HG03521 (cell line): ENCODE results near the gene SPATA6.
"Not testable (repeated sequence)": the region's sequence is repeated elsewhere in the genome, so short reads cannot be mapped to it uniquely, and the experiment has no call there.

Experiments
- ATAC-seq: cut with Tn5 transposase; IDR thresholded peaks from one replicate; pipeline ENCODE4 v1.9.1; 2021; ENCODE audit warnings: mild to moderate bottlenecking, moderate library complexity; ENCODE audit not compliant: unreplicated experiment

Gene SPATA6

DNA sequence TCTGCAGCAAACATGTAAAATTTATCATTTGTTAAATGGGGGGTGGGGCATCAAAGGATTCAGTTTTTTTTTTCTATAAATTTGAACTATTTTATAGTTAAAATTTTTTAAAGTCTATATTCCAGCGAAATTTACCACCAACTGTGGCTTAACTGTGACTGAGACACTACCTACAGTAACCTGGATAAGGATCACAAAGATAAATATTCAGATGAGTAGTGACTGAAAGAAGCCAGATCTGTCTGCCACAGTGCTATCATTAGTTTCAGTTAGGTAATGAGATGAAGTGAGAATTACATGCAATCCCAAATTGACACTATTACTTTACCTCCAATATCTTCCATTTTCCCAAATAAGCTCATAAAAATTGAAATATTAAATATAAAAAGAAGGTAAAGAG lies 5.4 kb downstream of the SPATA6 start:
- ATAC-seq = no peak

DNA sequence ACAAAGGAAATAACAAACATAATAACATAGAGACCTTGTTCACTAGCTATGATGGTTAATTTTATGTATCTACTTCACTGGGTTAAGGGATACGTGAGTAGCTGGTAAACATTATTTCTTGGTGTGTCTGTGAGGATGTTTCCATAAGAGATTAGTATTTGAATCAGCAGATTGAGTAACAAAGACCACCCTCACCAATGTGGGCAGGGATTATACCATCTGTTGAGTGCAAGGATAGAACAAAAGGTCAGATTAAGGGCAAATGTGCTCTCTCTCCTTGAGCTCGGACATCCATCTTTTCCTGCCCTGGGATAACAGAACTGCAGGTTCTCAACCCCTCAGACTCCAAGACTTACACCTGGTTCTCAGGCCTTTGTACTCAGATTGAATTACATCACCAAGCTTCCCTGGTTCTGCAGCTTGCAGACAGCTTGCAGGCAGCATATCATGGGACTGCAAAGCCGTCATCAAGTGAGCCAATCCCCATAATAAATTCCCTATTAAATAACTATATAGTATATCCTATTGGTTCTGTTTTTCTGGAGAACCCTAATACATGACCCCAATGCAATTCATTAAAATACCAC lies 9.2 kb downstream of the SPATA6 start:
- no peak for ATAC-seq

DNA sequence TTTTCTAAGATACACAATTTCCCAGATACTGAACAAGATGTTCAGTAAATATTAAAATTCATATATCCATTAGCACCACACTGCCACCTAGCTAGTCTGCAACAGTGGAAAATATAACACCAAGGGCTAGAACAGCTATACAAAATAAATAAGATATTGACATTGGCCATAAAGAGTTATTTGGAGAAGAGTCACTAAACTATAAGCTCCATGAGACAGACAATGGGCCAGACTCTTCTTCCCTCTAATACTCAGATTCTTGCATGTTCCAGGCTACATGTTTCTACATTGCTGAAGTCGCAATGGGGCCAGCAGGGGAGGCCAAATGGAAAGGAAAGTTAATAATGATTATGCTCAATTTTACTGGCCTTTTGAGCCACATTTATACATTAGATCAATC lies 21.5 kb downstream of the SPATA6 start:
- no peak for ATAC-seq

DNA sequence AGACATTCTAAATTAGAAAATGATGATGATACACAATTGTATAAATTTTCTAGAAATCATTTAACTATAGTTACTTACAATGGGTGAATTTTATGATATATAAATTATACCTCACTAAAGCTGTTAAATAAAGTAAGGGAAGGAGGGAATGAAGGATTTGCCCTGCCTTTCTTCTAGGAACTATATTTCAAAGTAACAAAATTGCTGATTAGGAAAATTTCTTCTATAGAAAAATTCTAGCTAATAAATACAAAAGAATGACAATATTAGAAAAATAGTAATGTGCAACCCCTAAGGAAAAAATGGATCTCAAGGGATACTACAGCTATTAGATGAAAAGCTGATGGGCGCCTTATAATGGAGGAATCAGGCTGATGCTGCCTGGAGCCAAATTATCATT lies 23.1 kb downstream of the SPATA6 start:
- ATAC-seq = no peak

DNA sequence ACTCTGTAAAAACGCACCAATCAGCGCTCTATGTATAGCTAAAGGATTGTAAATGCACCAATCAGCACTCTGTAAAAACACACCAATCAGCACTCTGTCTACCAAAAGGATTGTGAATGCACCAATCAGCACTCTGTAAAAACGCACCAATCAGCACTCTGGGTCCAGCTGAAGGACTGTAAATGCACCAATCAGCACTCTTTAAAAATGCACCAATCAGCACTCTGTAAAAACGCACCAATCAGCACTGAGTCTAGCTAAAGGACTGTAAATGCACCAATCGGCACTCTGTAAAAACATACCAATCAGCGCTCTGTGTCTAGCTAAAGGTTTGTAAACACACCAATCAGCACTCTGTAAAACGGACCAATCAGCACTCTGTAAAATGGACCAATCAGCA lies 27.8 kb downstream of the SPATA6 start:
- not testable (repeated sequence) for ATAC-seq

DNA sequence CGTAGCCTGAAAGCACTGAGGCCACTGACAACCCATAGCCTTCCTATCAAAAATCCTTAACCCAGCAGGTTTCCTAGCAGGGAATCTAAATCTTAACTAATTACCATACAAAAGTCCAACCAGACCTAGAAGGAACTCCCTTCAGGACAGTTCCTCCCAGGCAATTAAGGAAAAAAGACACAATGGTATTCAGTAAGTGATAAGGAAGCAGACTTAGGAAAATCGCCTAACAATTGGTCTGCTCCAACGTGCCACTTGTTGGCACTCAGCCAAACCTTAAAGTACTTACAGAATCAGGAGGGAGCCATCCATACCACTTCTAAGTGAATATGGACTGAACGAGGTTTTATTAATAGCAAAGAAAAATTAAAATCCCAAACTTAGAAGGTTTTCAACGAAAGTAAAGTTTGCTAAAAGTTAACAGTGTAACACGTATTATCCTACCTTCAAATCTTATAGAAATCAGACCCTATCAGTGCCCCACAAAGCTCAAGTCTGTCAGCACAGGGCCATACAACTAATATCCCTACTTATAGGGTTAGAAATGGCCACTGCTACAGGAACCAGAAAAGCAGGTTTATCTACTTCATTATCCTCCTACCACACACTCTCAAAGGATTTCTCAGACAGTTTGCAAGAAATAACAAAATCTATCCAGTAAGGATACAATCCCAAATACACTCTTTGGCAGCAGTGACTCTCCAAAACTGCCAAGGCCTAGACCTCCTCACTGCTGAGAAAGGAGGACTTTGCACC lies 29.0 kb downstream of the SPATA6 start:
- no peak for ATAC-seq

DNA sequence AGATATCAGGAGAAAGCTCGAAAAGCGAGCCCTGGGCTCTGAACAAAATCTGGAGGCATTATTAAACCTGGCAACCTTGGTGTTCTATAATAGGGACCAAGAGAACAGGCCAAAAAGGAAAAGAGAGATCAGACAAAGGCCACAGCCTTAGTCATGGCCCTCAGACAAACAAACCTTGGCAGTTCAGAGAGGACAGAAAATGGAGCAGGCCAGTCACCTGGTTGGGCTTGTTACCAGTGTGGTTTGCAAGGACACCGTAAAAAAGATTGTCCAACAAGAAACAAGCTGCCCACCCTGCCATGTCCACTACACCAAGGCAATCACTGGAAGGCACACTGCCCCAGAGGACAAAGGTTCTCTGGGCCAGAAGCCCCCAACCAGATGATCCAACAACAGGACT lies 31.2 kb downstream of the SPATA6 start:
- ATAC-seq = not testable (repeated sequence)

DNA sequence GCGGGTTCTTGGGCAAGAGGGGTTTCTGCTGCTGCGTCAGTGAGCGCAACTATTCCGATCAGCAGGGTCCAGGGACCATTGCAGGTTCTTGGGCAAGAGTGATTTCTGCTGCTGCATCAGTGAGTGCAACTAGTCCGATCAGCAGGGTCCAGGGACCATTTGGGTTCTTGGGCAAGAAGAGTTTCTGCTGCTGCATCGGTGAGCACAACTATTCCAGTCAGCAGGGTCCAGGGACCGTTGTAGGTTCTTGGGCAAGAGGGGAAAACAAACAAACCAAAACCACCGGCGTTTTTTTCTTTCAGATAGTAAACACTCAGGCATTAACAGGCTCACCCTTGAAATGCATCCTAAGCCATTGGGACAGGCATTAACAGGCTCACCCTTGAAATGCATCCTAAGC lies 32.6 kb downstream of the SPATA6 start:
- no peak for ATAC-seq

DNA sequence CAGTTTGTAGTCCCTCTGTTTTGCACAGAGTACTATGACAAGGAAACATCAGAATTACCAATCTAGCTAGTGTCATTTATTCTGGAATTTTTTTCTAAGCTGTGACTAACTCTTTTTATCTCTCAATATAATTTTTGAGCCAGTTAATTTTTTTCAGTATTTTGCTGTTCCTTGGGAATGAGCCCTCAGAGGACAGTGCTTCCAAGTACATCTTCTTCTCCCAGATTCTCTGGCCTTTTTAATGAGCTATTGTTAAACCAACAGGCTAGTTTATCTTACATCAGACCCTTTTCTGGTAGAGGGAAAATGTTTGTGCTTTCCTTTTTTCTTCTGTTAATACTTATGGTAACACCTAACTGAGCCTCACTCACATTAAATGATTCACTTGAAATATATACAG lies 34.6 kb downstream of the SPATA6 start:
- ATAC-seq = not testable (repeated sequence)

DNA sequence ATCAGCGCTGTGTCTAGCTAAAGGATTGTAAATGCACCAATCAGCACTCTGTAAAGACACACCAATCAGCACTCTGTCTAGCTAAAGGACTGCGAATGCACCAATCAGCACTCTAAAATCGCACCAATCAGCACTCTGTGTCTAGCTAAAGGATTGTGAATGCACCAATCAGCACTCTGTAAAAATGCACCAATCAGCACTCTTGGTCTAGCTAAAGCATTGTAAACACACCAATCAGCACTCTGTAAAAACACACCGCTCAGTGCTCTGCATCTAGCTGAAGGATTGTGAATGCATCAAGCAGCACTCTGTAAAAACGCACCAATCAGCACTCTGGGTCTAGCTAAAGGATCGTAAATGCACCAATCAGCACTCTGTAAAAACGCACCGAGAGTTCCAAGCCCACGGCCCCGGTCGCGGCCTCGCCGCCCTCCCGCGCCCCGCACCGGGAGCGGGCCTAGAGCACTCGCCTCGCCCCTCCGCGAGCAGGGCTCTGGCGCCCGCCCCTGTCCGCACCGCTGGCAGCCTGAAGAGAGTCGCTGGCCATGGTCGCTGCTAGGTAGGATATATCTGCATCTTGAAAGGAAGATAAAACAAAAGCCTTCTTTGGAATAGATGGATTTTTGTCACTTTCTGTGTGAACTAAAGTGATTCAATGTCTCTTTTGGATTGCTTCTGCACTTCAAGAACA lies 36.5 kb downstream of the SPATA6 start:
- not testable (repeated sequence) for ATAC-seq

DNA sequence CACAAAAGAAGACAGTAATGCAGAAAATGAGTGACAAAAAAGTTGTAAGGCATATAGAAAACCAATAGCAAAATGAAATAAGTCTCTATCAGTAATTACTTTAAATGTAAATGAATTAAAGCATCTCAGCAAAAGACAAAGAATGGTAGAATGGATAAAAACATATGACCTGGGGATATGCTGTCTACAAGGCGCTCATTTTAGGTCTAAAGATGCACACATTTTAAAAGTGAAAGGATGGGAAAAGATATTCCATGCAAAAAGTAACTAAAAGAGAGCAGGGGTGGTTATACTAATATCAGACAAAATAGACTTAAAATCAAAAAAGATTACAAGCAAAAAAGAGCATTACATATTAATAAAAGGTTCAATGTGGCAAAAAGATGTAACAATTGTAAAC lies 41.2 kb downstream of the SPATA6 start:
- no peak for ATAC-seq

DNA sequence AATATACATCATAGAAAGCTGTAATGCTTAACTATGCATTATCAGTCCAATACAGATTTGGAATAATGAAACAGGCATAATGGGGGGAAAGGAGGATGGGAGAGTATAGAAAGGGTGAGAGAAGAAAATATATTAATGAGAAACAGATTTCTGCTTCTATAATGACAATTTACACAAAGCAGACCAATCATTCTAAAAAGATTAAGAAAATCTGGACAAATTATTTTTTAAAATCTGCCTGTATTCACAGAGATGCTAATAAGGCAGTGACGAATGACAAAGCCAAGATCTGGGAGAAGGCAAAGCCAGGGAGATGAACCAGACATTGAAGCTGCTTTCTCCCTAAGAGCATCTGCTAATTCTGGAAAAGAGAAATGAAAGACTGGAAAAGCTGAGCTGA lies 50.0 kb downstream of the SPATA6 start:
- ATAC-seq = no peak

DNA sequence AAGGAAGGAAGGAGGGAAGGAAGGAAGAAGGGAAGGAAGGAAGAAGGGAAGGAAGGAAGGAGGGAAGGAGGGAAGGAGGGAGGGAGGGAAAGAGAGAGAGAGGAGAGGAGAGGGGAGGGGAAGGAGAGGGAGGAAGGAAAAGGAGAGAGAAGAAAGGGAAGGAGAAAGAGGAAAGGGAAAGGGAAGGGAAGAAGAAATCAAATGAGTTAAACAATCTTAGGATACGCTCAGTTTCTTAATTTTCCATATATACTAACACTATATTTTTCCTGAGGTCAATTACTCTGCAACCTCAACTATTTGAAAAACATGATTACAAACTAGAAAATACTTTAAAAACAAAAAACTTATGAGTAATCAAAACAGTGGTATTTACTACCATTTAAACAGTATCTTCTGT lies 53.3 kb downstream of the SPATA6 start:
- ATAC-seq = no peak

DNA sequence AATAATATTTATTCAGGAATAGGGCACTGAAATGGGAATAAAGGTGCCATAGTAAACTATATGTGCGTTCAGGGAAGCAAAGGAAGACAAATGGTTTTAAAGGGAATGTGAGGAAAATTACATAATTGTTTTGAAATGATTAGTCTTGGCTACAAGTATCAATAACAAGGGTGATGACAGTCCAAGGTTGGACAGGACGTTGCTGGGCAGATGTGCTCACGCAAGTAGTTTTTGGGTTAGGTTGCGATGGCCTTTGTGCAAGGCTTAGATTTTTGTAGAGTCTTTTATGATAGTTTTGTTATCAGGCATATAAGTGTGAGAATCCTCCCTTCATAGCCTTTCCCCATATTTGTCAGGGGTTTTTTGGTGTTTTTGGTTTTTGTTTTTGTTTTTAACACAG lies 57.0 kb downstream of the SPATA6 start:
- ATAC-seq = no peak

DNA sequence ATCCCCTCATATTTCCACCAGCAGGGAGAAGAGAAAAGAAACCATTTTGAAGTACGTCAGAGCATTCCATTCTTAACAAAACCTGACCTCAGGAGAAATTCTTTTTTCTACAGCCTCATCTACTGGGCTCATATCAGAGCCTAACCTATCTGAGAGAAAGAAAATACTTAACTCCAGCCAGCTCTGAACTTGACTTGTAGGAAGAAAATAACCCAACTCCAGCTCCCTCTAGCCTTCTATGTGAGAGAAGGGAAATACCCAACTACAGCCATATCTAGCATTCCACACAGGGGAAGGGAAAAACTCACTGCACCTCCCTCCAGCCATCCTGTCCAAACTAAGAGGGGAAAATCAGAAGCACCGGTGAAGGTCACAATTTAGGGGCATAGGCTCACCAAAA lies 57.7 kb downstream of the SPATA6 start:
- no peak for ATAC-seq

DNA sequence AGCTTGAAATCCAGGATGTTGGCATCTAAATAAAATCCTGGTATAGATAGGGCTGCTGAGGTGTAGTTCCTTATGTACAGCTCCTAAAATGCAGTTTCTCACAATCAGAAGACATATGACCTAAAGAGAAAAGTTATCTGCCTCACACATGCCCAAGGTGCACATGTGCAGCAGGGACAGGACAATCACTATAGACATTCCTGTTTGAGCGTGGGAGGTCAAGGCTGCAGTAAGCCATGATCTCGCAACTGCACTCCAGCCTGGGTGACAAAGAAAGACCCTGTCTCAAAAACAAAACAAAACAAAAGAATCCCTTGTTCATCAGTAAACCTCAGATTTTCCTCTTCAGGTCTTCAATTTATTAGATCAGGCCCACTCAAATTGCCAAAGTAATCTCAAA lies 66.1 kb downstream of the SPATA6 start:
- ATAC-seq = no peak

DNA sequence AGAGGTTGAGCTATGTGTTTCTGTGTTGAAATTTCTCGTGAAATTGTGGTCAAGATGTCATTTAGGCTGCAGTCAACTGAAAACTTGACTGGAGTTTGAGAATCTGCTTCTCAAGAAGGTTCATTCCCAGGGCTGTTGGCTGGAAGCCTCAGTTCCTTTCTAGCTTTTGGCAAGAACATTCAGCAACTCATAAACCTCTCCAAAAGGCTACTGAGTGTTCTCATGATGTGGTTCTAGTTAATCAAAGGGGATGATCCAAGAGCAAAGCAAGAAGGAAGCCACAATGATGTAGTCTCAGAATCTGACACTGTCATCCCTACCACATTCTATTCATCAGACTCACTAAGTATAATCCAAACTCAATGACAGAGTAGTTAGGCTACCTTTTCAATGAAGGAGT lies 66.6 kb downstream of the SPATA6 start:
- no peak for ATAC-seq

DNA sequence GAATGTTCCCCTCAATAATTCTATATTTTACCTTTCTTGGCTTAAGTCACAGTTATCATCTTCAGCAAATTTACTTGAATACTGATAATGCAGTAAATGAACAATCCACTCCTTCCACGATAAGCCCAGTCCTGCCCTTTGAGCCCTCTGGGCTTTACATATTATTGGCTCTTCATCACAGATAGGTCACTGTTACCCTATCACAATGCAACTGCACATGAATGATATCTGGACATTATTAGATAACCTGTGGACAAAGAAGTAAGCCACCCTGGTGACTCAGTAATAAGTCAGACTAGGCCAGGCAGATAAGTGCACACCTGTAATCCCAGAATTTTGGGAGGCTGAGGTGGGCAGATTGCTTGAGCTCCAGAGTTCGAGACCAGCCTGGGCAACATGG lies 69.4 kb downstream of the SPATA6 start:
- ATAC-seq = no peak

DNA sequence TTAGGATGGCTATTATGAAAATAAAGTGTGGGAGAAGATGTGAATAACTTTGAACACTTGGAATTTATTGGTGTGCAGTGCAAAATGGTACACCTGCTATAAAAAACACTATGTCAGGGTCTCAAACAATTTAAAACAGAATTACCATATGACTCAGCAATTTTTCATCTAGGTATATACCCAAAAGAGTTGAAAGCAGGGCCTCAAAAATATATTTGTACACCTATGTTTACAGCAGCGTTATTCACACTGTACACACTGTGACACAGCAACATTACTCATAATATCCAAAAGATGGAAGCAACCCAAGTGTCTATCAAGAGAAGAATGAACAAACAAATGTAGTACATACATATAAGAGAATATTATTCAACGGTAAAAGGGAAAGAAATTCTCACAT lies 75.8 kb downstream of the SPATA6 start:
- no peak for ATAC-seq

DNA sequence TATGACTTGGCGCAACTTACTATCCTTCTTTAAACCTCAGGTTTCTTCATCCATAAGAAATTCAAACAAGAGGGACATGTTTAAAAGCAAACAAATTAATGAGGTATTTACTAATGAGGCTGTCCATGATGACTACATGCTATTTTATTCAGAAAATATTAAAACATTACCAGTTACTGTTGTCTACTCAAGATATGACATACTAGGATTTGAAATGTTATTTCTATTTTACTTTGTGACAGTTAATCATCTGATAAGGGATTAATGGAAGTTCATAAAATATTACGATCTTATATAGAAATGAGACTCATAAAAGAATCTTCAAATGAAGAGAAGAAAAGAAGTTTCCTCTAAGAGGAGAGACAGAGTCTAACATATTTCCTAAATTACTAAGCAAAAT lies 80.1 kb downstream of the SPATA6 start:
- no peak for ATAC-seq

DNA sequence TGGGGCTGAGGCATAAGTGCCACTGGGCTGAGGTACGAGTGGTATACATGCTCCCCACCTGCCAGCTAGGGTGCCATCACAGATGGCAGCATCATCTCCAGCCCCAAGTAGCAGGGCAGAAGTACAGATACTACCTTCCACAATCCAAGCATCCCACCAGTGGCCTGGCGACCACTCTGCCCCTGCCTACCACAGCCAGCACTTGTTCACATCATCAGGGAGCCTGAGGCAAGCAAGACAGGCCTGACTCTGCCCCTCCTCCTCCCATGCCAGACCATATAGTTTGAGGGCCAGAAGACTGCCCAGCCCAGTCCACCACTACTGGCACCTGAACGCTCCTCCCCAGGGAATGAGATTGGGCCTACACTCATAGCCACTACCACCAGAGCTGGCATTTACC lies 84.6 kb downstream of the SPATA6 start:
- no peak for ATAC-seq

DNA sequence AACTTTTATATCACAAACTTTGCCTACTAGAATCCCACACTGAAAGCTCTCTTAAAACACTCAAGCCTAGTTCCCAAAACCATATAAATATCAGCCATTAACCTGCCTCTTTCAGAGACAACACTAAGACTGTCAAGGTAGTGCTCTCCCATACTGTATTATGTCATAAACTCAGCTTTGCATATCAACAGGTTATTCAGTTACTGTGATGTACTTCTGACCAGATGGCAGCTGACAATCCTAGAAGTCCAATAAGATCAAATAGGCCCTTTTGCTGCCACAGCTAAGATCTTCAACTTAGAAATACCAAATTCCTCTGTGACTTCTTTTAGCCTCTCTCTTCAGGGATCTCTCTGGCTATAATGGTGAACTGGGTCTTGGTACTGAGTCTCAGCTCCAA lies 97.2 kb downstream of the SPATA6 start:
- no peak for ATAC-seq
